NCI-H2196 (cell line): ENCODE results near the gene DUS2.
A peak's percentile ranks its signal among the peaks of the same experiment; 100 is the strongest.

ENCODE experiments used
- DNase-seq: peaks from one replicate; lab custom pipeline; 2025; ENCODE audit not compliant: unreplicated experiment; lab: John Stamatoyannopoulos, UW

DUS2 gene

DNA sequence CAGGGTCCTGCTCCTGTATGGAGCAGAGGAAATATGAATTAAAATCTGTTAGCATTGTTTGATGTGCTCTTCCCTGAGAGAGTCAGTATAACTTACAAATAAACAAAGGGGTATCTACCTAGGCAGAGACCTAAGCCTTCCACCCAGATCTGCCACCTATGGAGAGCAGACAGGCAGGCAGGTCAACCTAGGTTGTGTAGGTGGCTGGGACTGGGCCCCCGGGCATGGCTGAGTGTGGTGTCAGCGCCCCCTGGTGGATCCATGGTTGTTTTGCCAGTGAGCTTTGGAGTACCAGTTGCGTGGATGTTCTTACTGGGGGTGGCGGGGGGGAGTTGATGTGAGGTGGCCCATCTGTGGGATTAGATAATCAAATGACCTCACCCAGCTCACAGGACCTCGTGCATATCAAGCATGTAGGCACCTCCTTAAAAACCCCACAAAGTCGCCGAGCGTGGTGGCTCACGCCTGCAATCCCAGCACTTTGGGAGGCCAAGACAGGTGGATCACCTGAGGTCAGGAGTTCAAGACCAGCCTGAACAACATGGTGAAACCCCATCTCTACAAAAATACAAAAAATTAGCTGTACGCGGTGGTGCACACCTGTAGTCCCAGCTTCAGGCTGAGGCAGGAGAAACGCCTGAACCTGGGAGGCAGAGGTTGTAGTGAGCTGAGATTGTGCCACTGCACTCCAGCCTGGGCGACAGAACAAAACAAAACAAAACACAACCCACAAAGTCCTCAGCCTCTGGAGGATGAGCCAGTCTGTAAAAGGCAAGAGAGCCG, 17.6 kb downstream of the DUS2 start:
- peak; percentile 30 for DNase-seq

DNA sequence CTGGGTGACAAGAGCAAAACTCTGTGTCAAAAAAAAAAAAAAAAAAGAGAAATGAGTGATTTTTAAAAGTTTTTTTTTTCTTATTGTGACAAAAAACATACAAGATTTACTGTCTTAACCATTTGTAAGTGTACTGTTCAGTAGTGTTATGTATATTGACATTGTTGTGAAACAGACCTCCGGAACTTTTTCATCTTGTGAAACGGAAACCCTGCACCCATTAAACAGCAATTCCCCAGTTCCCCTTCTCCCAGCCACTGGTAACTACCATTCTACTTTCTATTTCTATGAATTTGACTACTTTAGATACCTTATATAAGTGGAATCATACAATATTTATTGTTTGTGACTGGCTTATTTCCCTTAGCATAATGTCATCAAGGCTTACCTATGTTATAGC, 18.7 kb downstream of the DUS2 start:
- no peak for DNase-seq

DNA sequence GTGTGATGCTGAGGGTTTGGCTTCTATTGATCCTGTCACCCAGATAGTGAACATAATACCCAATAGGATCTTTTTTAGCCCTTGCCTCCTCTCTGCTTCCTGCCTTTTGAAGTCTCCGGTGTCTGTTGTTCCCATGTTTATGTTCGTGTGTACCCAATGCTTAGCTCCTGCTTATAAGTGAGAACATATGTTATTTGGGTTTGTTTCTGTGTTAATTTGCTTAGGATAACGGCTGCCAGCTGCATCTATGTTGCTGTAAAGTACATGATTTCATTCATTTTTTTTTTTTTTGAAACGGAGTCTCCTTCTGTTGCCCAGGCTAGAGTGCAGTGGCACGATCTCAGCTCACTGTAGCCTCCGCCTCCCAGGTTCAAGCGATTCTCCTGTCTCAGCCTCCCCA, 23.0 kb downstream of the DUS2 start:
- no peak for DNase-seq

DNA sequence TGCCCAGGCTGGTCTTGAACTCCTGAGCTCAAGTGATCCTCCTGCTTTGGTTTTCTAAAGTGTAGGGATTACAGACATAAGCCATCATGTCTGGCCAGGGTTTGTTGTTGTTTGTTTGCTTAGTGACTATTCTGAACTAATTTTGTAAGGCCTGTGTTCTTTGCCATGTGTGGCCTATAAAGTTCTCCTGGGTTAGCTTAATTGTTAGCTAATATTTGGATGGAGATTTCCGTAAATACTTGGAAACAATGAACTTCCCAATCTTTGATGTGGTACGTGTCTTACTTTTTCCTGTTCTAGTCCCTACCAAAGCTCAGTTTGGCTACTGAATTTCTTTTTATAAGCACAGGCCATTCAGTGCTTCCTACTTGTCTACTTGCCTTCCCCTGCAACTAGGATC, 24.9 kb downstream of the DUS2 start:
- DNase-seq, result no peak

DNA sequence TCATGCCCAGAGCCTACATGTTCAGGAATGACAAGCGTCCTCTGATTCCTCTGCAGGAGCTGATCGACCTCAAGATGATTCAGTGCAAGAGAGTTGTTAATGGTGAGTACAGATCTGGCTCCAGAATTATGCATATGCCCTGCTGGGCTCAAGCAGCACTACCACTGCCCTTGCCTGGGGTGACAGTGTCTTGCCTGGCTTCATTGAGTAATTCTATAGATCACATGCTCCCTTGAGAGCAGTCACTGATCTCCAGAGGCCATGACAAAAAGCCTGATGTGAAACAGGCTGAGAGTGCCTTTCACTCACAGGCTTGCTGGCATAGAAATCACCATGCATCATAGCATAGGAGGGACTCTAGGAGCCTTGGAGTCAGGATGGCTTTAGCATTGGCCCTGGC, 26.4 kb downstream of the DUS2 start:
- DNase-seq, result no peak

DNA sequence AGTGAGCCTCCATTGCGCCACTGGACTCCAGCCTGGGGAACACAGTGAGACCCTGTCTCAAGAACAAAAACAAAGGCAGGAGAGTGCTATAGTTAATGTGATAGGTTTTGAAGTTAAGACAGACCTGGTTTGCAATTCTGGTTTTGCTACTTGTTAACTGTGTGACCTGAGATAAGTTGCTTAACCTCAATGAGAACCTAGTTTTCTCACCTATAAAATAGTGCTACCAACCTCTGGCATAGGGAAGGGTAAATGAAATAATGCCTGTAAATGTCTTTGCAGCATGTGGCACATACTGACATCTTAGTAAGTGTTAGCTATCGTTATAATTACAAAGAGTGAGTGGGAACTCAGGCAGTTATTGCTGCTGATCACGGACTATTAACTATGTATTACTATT, 32.3 kb downstream of the DUS2 start:
- DNase-seq, result no peak

DNA sequence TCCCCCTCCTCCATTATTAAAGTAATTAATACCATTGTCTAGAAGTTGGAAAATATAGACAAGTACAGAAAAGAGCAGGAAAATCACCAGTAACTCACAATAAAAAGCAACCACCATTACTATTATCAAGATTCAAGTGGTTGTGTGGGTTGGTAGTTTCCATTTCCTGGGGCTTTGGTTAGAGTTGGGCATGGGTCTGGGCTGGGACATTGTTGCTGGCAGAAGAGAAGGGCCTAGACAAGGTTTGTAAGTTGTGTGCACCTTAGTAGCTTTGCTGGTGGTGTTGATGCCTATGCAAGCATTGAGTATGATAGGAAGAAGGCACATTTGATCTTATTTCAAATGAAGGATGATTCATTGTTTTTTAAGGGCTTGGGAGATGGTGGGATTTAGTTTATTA, 36.7 kb downstream of the DUS2 start:
- no peak for DNase-seq

DNA sequence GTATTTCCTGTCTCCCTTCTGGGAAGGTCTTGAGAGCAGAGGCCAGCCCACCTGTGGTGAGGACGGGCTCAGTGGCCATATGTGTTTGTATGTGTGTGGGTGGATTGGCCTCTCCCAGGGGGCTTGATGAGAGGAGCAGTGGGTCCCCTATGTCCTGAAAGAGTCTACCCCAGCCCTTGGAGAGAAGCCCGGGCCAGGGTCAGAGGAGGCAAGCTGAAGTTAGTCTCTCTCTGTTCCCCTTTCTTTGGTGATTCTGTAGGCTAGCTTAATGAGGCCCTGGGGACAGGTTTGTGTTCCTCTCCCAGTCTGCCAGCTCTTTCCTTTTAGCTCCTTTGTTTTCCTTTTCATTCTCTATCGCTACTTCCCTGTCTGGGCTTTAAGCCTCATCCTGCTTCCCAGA, 38.3 kb downstream of the DUS2 start:
- DNase-seq, result no peak

DNA sequence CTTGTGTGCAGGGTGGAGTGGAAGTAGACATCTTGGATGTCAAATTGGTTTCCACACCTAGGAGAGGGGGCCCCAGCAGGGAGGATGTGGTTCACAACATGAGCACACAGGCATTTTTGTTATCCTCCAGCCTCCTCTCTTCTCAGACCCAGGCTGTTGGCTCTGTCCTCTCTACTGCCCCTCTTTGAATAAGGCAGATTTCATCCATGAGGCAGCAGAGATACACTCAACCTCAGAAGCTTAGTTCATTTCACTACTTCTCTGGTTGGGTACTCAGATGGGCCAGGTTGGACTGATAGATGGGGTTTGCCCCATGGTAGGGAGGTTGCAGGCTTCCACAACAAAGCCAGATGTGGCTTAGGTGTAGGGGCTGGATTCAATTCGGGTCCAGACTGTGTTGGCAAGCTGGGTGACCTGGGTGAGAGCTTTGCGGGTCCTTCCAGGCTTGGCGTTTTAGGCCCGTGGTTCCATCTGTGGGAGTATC, 39.9 kb downstream of the DUS2 start:
- no peak for DNase-seq

DNA sequence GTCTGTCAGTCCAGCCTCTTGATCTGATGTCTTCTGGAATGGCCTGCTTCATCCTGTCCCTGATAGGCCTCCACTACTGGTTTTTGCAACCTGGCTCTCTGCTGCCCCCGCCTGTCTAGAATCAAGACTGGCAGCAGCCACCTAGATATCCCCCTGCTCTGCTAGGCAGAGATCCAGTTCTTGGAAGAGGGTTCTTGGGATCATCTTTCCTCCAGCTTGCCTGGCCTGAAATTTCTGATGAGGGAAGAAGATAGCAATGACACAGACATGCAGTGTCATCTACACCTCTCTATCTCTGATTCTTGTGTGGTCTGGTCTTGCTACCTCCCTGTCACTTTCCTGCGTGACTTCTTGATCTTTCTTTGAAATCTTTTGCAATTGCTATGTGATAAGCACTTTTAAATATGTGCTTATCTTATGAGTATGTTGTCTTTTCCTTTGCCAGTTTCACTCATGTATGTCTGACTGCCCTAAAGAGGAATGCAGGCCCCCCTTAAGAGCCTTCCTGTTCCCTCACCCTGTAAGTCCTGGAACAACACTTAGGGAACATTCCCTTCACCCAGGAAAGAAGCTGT, 41.8 kb downstream of the DUS2 start:
- DNase-seq, result peak; percentile 49

DNA sequence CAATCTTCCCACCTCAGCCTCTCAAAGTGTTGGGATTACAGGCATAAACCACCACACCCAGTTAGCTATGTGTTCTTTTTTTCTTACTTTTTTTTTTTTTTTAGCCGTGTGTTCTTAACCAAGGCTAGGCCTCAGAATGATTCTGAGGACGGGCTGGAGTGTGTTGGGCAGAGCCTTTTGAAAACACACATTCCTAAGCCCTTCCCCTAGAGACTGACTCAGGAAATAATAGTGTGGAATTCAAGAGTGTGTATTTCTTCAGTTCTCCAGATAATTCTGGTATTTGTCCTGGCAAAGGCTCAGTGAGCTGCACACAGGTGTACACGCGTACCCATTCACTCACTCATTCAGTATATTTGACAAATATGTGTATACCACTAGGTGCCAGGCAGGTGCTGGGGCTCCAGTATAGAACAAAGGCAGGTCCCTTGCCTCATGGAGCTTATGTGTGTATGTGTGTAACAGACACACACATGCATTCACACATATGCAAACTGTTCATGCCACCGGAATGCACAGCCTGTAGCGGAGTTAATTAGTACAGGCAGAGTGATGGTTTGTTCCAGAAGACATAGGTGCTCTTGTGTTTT, 42.7 kb downstream of the DUS2 start:
- DNase-seq, result no peak

DNA sequence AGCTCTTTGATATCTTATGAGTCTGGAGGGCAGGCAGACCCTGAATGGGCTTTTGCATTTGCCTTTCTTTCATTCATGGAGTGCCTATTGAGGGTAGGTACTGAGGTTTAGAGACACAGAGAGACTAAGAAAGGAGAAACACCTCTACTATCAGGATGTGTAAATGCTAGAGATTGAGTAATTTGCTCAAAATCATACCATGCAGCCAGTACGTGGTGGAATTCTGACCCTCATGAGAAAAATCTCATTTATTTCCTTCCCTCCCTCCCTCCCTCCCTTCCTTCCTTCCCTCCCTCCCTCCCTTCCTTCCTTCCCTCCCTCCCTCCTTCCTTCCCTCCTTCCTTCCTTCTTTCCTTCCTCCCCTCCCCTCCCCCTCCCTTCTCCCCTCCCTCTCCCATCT, 43.7 kb downstream of the DUS2 start:
- DNase-seq, result no peak

DNA sequence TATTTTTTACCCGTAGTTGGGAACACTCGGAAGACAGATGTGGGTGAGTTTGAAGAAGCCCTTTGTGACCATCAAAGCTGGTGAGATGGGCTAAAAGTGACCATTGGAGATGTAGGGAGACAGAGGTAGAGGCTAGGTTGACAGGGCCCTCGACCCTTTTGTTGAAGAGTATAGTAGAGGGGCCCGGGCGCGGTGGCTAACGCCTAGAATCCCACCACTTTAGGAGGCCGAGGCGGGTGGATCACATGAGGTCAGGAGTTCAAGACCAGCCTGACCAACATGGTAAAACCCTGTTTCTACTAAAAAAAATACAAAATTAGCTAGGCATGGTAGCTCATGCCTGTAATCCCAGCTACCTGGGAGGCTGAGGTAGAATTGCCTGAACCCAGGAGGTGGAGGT, 45.8 kb downstream of the DUS2 start:
- DNase-seq, result no peak

DNA sequence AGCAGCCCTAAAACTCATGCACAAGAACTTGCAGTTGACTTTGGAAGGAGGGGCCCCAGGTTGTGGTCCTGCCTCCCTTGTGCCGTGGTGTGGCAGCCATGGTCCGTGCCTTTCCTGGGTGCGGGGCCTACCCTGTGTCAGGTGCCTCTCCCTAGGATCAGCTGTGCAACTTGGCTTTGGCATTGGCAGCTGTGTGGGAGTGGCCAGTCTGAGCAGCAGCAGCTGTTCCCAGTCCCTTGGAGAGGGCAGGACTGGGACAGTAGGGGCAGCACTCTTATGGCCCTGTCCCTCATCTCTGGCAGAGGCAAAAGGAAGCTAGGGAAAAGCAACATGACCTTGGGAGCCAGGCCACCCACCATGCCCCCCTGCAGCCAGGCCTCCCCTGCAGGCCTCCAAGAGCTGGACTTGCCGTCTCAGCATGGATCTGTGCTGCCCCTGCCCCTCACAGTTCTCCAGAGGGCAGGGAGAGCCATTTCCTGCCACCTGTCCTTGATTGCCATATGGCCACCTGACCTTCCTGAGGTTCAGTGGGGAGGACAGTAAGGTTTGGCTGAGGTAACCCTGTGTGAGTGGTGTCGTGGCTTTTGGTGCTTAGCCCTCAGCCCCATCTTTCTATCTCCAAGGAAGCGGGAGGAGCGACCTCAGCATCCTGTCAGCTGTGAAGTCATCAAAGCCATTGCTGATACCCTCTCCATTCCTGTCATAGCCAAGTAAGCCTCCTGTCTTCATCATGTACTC, 46.6 kb downstream of the DUS2 start:
- DNase-seq, result peak; percentile 46

DNA sequence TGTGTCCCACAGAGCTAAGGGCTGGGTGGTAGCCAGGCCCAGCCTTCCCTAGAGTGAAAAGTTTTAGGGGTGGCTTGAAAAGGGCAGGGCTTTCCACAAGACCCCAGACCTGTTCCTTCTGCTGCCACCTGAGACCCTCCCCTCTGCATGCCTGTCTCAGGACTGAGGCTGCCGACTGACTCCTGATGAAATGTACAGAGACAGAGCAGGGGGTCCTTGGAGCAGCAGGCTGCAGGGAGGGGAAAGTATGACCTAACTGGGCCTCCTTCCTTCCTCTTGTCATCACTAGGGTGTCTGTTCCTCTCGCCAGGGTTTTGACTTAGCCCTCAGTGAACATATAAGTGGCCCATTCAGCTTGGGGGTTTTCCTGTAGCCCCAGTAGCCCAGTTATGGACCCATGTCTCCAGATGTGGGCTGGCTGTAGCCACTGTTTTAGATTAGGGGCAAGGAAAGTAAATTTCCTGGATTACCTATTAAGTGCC, 47.2 kb downstream of the DUS2 start:
- no peak for DNase-seq

DNA sequence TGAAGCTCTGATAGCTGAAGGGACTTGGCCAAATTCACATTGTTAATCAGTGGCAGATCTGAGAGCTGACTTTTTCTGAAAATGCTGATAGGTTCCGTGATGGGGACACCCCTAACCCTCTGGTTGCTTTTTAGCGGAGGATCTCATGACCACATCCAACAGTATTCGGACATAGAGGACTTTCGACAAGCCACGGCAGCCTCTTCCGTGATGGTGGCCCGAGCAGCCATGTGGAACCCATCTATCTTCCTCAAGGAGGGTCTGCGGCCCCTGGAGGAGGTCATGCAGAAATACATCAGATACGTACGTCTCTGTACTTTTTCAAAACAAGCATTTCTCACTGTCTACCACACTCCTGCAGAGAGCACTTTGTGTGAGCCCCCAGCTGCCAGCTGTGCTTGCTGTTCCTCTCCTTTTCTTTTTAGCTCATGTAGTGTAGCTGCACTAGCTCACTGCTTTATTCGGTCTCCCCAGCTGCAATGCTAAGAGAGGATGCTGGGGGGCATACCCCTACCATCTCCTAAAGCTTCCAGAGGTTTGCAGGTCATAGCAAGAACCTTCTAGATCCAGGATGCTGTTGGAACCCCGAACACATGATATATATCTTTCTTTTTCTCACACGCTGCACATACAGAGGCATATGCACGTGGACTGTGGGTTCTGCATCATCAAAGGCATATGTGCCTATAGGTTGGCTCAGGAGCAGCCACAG, 47.9 kb downstream of the DUS2 start:
- DNase-seq, result no peak

DNA sequence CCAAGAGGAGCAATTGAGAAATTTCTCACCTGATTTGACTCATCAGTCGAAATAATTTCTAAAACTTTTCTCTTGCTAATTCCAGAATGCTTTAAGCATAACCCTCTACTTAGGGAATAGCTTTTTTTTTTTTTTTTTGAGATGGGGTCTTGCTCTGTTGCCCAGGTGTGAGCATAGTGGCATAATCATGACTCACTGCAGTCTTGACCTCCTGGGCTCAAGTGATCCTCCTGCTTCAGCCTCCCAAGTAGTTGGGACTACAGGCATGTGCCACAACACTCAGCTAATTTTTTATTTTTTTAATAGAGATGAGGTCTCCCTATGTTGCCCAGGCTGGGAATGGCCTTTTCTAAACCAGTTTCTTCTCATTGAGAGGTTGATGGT, 48.4 kb downstream of the DUS2 start:
- no peak for DNase-seq

DNA sequence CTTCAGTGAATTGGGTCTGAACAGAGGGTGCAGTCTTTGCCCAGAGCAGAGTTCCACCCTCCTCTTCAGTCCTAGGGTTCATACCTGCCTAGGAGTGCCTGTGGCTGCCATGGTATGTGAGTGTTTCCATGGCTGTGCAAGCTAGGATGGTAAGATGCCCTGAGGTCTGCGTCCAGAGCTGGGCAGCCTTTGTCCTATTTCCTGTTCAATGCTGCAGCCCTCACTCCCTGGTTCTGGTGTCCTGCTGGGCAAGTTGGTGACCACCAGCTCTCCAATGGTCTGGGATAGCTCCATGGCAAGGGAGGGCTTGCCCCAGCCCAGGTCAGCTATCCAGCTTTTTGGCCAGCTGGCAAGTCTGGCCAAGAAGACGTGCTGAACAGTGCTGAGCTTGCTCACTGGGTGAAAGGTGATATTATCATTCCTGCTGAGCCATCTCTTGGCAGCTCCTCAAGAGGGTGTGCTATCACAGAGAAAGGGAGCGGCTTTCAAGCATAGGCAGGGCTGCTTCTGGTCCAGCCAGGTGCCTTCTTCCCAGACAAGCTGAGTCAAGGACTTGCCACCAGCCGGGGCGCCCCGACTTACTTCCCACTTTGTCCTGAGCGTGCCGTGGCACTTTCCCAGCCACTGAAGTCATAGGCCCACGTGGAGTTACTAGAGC, 49.1 kb downstream of the DUS2 start:
- DNase-seq, result peak; percentile 36

DNA sequence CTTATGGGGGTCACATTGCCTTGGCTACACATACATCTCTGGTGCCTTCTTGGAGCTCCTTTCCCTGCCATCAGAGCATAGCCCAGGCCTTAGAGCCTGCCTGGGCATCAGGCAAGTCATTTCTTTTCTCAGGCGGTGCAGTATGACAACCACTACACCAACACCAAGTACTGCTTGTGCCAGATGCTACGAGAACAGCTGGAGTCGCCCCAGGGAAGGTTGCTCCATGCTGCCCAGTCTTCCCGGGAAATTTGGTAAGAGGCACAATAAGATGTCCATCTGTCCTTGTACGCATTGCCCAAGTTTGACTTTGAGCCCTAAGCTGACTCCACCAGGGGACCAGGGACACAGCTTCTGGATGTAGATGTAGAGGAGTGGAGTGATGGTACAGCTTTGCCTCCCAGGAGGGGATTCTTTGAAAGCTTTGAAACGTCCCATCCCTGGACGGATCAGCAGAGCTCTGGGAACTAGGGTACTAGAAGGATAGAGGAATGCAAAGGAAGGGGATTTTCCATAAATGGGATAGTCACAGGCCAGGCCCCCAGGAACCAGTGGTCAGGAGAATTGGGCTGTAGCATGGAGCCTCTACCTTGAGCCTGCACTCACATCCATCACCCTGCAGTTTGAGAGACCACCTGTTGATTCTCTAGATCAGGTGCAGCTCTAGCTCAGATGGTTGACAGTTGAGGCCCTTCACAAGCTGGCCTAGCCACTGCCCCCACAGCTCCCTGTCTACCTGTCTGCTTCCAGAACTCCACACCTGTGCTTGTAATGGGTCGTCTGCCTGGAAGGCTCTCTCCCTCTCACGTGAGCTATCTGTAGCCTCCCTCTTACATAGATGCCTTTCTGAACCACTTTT, 51.0 kb downstream of the DUS2 start:
- no peak for DNase-seq
